ENCODE results near the gene KLHL29. TPM values are rescaled to one million over a fixed set of nuclear protein-coding genes. Genes with fewer than 3 reads are reported as not detected.

Gene KLHL29
- total RNA-seq, 2 donors from 2014 or later = 2.0 to 2.9 TPM

DNA sequence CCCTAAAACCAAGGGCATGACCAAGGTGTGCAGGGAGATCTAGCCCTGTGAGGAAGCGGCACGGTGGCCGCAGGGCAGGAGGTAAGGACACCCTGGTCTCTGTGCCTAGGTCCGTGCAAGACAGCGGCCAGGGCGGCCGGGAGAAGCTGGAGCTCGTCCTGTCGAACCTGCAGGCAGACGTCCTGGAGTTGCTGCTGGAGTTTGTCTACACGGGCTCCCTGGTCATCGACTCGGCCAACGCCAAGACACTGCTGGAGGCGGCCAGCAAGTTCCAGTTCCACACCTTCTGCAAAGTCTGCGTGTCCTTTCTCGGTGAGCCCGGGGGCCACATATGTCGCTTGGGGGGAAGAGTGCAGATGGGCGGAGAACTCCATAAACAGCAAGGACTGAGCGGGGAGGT lies 306.6 kb downstream of the KLHL29 start:
- Histone ChIP-seq H3K27me3 (no peaks in the 10 kb centered on the region), H3K4me1 (no peaks in the 10 kb centered on the region), H3K9me3 (no peaks in the 10 kb centered on the region), H3K9ac (ENCODE audit: low read depth in 2 of 2, low read length in 2 of 2) (no peak overlapping the region), H3K4me3 (no peak overlapping the region), H3K36me3 (no peaks in the 10 kb centered on the region), H3K27ac (no peak overlapping the region)
- intact Hi-C loops (cut with DNase I) = no loop called here
- TF ChIP-seq, protein P1, sequence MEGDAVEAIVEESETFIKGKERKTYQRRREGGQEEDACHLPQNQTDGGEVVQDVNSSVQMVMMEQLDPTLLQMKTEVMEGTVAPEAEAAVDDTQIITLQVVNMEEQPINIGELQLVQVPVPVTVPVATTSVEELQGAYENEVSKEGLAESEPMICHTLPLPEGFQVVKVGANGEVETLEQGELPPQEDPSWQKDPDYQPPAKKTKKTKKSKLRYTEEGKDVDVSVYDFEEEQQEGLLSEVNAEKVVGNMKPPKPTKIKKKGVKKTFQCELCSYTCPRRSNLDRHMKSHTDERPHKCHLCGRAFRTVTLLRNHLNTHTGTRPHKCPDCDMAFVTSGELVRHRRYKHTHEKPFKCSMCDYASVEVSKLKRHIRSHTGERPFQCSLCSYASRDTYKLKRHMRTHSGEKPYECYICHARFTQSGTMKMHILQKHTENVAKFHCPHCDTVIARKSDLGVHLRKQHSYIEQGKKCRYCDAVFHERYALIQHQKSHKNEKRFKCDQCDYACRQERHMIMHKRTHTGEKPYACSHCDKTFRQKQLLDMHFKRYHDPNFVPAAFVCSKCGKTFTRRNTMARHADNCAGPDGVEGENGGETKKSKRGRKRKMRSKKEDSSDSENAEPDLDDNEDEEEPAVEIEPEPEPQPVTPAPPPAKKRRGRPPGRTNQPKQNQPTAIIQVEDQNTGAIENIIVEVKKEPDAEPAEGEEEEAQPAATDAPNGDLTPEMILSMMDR (IDR thresholded peaks at IDR 0.05) = no peak
- DNase-seq = no peak

DNA sequence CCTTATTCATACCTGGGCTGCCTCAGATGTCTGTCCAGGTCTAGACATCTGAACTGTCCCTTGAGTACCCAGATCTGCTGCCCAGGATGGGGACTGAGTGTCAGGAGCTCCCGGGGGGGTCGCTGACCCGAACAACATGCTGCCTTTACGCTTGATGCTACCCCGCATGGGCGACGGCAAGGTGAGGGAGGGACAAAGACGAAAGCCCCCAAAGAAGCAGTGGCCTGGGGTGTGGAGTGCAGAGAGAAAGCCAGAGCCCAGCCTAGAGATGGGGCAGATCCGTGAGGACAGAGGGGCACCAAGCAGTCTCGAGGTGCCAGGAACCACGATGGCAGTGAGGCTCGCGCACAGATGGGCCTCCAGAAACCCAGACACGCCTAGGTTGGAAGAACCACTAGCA lies 307.3 kb downstream of the KLHL29 start:
- Histone ChIP-seq H3K27me3 (no peaks in the 10 kb centered on the region), H3K27ac (no peak overlapping the region), H3K9me3 (no peaks in the 10 kb centered on the region), H3K4me1 (no peaks in the 10 kb centered on the region), H3K4me3 (no peak overlapping the region), H3K9ac (ENCODE audit: low read depth in 2 of 2, low read length in 2 of 2) (no peak overlapping the region), H3K36me3 (no peaks in the 10 kb centered on the region)
- TF ChIP-seq, protein P1 (IDR thresholded peaks at IDR 0.05) = no peak
- no peak for DNase-seq
- intact Hi-C loops (cut with DNase I) = no loop called here

DNA sequence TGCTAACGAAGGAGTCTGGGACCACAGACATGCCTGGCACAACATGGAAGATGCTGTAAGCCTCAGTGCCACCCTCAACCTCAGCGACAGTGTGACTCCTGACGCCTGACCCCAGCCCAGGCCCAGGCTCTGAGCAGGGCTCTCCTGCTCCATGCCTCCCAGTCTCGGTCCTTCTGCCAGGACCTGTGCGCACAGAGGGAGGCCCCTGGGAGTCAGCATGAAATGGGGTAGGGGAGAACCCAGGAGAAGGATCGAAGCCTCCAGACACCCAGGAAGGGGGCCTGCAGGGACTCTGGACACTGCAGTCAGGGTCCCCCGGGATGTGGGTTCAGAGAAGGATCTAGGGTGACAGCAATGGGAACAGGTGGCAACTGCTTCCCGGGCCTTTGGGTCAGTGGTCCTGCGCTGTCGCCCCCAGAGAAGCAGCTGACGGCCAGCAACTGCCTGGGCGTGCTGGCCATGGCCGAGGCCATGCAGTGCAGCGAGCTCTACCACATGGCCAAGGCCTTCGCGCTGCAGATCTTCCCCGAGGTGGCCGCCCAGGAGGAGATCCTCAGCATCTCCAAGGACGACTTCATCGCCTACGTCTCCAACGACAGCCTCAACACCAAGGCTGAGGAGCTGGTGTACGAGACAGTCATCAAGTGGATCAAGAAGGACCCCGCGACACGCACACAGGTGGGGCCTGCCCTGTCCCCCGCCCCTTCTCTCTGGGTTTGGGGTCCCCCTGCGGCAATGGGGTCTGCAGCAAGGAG lies 308.0 kb downstream of the KLHL29 start:
- Histone ChIP-seq H3K27ac (no peak overlapping the region), H3K36me3 (no peaks in the 10 kb centered on the region), H3K9me3 (no peaks in the 10 kb centered on the region), H3K9ac (ENCODE audit: low read depth in 2 of 2, low read length in 2 of 2) (no peak overlapping the region), H3K27me3 (no peaks in the 10 kb centered on the region), H3K4me3 (no peak overlapping the region), H3K4me1 (no peaks in the 10 kb centered on the region)
- no peak for DNase-seq
- intact Hi-C loops (cut with DNase I) = no loop called here
- TF ChIP-seq, protein P1 (IDR thresholded peaks at IDR 0.05) = no peak

DNA sequence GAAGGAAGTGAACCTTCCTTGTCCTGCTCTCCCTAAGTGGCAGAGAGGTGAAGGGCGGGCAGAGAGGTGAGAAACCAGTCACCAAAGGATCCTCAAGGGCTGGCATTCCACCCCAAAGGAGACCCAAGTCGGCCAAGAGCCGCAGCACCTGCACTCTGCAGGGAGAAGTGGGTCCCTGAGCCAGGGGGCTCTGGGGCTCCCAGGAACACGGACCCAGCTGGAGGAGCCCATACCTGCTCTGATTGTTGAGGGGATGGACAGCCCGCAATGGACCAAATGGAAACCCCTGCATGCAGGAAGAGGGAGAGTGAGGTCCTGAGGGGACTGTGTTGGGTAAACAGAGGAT lies 308.6 kb downstream of the KLHL29 start:
- TF ChIP-seq, protein P1 (IDR thresholded peaks at IDR 0.05) = no peak
- Histone ChIP-seq H3K36me3 (no peaks in the 10 kb centered on the region), H3K9ac (ENCODE audit: low read depth in 2 of 2, low read length in 2 of 2) (no peak overlapping the region), H3K27ac (no peak overlapping the region), H3K27me3 (no peaks in the 10 kb centered on the region), H3K9me3 (no peaks in the 10 kb centered on the region), H3K4me1 (no peaks in the 10 kb centered on the region), H3K4me3 (no peak overlapping the region)
- intact Hi-C loops (cut with DNase I) = no loop called here
- no peak for DNase-seq

DNA sequence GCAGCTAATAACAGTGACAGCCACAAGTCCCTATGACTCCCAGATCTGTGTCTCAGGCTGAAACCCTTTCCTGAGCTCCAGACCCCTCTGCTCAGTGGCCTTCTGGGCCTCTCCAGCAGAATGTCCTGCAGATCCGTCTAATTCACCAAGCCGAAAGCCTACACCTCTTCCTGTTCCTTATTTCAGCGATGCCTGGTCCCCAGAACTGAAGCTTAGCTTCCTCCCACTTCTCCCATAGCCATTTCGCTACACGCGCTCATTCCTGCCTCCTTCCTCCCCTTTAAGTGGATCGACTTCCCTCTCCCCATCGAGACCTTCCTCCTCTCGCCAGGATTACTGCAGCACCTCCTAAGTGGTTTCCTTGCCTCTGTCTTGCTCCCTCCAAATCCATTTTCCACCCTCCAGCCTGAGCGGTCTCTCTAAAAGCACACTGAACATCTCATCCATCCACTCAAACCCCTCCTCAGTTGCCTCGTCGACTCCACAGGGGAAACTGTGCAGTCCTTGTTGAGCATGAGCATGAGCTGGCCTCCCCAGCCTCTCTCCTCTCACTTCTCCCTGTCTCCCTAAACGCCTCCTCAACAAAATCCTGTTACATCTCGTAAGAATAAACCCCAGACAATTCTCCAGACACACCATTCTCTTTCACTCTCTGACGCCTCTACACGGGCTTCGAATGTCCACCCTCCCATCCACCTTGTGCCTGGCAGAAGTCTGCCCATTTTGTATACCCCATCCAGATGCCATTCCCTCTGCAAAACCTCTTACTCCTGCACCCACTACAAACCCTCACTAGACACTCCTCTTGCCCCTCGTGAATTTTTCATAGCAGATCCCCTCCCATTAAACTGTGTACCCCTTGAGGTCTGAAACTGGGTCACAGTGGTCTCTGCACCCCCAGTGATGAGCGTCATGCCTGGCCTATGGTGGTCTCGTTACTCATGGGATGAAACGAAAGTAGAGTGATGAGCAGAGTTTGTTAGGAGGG lies 309.4 kb downstream of the KLHL29 start:
- H3K27ac ChIP-seq = no peak overlapping the region
- DNase-seq = no peak
- TF ChIP-seq, protein P1 (IDR thresholded peaks at IDR 0.05) = no peak
- H3K4me1 ChIP-seq = no peaks in the 10 kb centered on the region
- no peaks in the 10 kb centered on the region for H3K9me3 ChIP-seq
- no peaks in the 10 kb centered on the region for H3K36me3 ChIP-seq
- H3K4me3 ChIP-seq = no peak overlapping the region
- no peaks in the 10 kb centered on the region for H3K27me3 ChIP-seq
- intact Hi-C loops (cut with DNase I) = no loop called here
- H3K9ac ChIP-seq (ENCODE audit: low read depth in 2 of 2, low read length in 2 of 2) = no peak overlapping the region

Data from colonic mucosa (tissue), 4 donors.